ENCODE data around the gene HK2.

DNA sequence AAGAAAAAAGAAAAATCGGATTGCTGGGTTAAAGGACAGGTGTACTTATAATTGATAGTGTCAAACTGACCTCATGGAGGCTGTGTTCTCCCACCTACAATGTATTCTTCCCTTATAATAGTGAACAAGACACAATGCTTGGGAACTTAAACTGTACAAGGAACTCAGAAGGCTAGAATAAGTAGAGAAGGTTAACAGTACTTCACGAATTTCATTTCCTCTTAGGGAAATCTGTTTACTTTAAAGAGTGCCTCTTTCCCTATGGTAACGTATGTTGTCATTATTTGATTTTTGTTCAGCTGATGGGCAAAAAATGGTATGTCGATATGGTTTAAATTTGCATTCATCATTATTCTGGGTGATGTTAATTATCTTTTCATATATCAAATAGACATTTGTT is 9.2 kb upstream of the HK2 start:
- TF ChIP-seq, protein P1, sequence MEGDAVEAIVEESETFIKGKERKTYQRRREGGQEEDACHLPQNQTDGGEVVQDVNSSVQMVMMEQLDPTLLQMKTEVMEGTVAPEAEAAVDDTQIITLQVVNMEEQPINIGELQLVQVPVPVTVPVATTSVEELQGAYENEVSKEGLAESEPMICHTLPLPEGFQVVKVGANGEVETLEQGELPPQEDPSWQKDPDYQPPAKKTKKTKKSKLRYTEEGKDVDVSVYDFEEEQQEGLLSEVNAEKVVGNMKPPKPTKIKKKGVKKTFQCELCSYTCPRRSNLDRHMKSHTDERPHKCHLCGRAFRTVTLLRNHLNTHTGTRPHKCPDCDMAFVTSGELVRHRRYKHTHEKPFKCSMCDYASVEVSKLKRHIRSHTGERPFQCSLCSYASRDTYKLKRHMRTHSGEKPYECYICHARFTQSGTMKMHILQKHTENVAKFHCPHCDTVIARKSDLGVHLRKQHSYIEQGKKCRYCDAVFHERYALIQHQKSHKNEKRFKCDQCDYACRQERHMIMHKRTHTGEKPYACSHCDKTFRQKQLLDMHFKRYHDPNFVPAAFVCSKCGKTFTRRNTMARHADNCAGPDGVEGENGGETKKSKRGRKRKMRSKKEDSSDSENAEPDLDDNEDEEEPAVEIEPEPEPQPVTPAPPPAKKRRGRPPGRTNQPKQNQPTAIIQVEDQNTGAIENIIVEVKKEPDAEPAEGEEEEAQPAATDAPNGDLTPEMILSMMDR (conservative IDR thresholded peaks at IDR 0.05; ENCODE audit: low read length), result no peak
- no peak for TF ChIP-seq EZH2phosphoT487 (IDR thresholded peaks at IDR 0.05; ENCODE audit: borderline replicate concordance)

Data from Loucy (cell line).